Stimulated activated CD4-positive, alpha-beta T cell treated with anti-CD3 and anti-CD28 coated beads, TNF-alpha, amount 100 ng/mL, for 4 hours (primary cell): ENCODE data around the gene CASK.

Experiments
- DNase-seq, 3 experiments: peaks; one replicate each; pipeline ENCODE4 v3.0.0-alpha.2; 2020; ENCODE audit warnings: low read depth in 3 of 3

The CASK gene

DNA sequence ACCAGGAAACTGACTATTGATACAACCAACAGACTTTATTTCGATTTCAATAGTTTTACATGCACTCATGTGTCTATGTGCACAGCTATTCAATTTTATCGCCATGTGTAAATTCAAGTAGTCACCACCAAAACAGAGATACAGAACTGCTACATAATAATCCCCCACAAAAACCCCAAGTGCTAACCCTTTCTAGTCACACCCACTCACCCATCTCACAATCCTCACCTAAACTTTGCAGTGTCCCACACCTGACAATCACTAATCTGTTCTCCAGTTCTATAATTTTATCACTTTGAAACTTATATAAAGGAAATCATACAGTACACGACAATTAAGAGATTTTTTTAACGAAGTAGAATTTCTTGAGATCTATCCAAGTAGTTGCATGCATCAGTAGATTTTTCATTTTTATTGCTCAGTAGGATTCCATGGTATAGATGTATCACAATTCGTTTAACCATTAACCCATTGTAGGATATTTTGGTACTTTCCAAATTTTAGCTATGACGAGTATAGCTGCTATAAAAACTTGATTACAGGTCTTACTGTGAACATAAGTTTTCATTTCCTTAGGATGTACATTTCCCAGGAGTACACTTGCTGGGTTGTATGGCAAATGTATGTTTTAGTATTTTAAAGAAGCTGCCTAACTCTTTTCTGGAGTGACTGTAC, 85.9 kb downstream of the CASK start:
- no peak for DNase-seq

DNA sequence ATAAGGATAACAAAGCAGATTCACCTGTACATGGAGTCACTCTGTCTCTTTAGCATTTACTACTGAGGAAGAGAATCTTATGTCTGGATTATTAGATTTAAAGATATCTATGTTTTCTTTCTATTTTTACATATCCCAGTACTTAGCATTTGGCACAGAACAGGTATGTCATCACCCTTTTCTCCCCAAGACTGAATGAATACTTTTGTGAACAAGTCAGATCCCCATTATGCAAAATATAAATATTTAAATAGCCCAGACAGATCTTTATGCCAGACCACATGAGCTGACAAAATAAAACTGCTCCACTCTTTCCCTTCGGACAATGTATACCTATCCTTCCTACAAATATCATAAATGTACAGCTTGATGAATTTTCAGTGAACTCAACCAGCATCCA, 94.5 kb downstream of the CASK start:
- DNase-seq: no peak

DNA sequence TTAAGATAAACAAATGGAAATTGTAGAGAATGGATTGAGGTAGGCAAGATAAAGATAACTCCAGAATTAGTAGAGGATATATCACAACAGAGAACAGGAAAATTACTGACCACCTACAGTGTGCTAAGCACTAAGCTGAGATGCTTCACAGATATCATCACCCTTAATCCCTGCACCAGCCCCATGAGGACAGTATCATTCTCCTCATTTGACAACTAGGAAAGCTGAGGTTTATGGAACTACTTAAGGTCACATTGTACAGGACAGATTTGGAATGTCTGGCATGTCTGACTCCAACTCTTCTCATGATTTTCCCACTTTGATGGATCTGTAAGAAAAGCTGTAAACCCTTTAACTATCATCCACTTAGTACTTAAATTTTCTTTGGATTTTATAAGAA, 95.5 kb downstream of the CASK start:
- DNase-seq: no peak

DNA sequence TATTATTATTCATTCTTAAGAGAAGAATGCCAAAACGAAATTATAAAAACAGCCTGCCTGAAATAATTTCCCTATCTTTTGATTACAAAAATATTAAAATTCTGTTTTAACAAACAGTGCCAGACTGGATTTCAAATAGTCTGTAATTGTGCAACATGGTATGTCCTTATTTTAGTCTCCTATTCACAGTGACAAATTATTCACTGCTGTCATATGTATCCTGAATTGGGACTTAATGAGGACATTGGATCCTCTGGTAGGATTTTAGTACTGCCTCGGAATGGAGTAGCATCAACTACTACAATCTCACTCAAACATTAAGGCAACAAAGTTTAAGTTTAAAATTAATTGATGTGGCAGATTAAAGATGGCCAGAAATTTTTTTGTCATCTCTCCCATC, 97.6 kb downstream of the CASK start:
- DNase-seq: no peak

DNA sequence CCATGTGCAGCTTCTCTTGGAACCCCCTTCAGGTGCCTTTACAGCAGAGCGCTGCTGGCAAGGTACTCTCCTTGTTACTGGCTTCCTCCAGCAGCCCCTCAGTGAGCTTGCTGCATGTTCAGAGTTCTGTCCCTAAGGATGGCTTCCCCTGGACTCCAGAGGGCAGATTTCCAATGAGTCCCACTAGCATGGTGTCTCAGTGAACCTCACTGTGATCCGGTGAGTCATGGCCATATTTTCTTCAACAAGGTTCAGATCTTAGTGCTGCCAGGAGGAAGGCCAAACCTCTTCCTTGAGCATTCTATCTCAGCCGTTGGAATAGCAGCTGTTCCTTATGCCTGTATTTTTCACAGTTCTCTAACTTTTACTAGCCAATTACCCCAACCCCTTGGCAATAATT, 98.8 kb downstream of the CASK start:
- no peak for DNase-seq

DNA sequence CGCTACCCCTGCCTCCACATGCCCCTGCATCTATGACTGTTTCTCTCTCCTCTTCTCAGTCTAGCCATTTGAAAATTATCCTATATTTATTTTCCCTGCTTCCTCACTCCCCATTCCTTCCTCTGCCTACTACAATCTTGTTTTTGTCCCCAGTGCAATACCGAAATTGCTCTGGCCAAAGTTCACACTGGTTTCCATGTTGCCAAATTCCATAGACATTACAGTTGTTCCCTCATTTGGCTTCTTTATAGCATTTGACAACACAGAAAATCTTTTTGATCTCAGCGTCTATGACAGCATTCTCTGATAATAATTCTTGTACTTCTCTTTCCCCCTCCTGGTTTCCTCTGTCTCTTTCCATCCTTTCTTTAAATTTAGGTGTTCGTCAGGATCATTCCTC, 100.0 kb downstream of the CASK start:
- no peak for DNase-seq

DNA sequence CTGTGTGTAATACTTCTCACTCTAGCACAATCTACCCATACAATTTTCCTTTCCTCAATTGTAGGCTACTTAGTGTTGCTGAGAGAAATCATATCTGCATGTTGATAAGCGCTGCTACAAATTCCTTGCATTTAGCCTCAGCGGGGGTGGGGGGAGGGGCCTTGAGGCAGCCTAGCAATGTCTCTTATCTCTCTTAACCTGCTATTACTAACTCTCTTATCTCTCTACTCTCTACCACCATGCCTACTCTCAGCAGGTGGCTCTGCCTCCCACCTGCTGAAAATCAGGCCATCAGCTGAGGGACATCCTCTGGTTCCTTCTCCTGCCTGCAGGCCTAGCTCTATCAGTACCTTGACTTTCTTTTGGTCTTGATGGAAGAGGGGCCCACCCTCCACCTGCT, 100.5 kb downstream of the CASK start:
- DNase-seq: no peak

DNA sequence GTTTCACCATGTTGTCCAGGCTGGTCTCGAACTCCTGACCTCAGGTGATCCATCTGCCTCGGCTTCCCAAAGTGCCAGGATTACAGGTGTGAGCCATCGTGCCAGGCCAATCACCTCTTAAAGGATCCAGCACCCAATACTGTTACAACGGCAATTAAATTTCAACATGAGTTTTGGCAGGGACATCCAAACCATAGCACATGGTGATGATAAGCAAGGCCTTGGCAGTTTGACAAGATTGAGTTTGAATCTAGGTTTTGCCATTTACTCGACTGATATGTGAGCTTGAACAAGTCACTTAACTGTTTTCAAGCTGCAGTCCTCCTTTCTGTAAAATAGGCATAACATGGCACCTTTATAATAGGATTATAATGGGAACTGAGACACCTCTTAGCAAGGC, 115.3 kb downstream of the CASK start:
- DNase-seq: no peak

DNA sequence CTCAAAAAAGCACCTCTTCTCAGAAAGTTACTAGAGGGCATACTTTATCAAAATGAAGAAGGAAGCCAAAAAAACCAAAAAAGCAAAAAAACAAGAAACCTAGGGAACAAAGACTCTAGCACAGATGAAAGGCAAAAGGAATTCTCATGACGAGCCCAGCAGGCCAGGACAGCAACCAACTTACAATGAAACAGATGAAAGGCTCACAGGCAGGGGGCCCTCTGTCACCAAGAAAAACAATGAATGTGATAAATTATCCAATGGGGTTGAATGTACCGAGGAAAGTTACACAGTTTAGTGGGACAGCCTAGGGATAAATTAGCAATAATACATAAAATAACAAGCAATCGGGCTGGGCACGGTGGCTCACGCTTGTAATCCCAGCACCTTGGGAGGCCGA, 120.4 kb downstream of the CASK start:
- no peak for DNase-seq

DNA sequence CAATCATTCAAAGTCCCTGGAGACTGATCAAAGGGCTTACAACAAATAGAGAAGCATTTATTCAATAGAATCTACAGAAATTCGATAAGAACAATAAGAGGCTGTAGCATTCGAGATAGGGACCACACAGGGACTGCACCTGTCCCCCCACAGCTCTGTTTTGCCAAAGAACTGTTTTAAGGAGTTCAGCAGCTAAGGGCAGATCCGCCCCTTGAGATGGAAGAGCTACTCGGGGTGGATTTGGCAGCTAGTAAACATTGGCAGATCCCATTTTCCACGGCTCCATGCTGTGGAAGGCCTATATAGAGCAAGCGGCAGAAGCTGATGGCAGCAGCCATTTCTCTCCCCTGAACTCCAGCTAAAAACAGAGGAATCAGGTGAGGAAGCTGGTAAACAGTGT, 123.7 kb downstream of the CASK start:
- no peak for DNase-seq

DNA sequence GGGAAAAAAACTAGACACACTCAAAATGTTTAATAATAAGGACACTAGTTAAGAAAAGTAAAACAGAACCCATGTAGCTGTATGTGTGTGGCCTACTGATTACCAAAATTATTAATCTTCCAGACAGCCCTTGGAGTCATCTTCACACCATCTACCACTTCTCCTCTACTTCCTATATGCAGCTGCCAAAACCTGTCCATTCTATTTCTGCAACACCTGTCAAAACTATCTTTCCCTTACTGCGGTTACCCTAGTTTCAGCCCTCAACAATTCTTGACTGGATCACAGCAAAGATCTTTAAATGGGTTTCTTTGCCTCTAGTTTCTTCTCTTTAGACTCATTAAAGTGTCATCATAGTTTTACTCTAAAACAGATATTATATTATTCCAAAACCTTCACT, 126.8 kb downstream of the CASK start:
- no peak for DNase-seq

DNA sequence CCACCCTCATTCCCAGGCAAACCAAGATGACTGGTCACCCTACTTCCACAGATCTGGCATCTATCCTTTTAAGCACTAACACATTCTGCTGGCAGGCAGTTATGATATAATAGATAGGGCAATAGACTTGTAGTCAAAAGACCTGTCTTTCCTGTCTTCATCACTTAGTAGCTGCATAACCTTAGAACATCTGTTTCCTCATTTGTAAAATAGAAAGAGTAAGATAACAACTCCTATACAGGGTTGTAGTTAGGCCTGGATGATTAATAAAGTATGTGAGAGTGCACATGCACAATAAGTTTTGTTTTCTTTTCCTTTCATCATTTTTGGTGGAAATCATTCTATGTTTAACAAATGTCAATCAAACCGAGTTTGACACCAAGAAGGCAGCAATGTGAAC, 127.3 kb downstream of the CASK start:
- DNase-seq: no peak

DNA sequence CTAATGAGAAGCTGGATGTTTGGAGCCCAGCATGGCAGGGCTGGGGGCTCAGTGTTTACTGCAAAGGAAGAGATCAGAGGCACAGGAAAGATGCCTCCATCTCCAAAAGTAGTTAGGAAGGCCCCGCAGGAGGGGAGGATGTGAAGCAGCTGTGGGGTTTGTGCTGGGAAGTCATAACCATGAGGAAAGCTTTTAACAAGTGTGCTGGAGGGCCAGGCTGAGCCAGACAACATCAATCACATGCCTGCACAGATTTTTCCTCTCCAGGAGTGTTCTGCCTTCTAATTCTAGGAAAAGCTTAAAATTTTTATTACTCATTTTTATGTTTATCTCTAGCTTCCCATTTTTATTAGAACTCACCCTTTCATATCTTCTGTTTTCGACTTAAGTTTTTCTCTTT, 134.0 kb downstream of the CASK start:
- DNase-seq: no peak

DNA sequence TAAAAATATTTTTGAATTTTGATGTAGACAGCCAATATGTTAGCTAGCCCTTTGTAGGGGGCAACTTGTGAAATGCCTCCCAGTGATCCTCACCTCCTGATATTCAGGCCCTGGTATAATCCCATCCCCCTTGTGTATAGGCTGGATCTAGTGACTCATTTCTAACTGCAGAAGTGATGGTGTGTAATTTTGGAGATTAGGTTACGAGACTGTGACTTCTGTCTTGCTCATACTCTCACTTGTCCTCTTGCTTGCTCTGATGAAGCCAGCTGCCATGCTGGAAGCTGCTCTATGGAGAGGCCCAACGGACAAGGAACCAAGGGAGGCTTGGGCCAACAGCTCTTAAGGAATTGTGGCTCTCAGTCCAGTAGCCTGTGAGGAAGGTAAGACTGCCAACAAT, 137.7 kb downstream of the CASK start:
- no peak for DNase-seq

DNA sequence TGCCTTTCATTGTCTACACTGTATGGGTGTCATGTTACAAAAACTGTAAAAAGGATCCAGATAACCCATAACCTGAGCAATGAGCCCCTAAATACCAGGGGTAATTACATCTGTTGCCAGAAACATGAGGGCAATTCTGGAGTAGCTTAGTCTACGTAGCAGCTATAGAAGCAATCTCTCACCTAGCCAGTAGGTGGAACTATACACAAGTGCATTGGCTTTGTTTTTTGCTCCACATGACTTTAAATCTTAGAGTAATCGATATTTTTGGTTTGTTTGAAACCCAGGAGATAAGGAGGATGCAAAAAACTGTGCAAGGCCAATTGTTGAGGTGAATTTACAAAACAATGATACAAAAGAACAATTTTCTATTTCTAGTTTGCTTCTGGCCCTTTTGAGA, 141.9 kb downstream of the CASK start:
- no peak for DNase-seq

DNA sequence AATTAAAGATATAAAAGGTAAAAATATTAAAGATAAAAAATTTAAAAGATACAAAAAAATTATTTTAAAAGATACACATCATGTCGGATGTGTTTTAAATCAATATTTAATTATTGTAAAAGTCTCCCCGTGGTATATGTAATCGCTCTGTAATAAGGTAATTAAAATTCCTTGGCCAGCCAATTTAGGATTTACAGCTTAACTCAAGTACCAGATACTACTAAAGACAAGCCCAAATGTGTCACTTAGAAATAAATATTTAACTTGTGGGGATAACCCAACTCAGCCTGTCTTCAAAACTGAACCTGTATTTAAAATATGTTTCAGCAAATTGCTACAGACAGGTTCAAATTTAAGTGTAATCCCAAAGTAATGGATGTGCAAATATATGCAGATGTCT, 143.4 kb downstream of the CASK start:
- DNase-seq: no peak

DNA sequence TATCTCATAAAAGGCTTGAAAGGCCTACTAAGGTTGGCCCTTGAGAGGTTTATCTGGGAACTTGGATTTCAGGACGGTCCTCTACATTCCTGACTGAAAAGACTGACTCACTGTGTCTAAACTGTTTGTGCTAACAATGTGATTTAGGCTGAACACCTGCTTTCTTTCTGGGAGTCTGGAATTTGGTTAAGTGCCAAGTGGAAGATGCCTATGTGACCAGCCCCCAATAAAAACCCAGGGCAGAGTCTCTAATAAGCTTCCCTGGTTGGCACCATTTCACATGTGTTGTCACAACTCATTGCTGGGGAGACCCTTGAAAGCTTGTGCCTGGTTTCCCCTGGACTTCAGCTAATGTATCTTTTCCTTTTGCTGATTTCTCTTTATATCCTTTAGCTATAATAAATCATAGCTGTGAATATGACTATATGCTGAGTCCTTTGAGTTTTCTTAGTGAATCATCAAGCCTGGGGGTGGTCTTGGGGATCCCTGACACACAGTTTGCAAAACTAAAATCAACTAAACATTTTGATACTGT, 144.3 kb downstream of the CASK start:
- no peak for DNase-seq

DNA sequence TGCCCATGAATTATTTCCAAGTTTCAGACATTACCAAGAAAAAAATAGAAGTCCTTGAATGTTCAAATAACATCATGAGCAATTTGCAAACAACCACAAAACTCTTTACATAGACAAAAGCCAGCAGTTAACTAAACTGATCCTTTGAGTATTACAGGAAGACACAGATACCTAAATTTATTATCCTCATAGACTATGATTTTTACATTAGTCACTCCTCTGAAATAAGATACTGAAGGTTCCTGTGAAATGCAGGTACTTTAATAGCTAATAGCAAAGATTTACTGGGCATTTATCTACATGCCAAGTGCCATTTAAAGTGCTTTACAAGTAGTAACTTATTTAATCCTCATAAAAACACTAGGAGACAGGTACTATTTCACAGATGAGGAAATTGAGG, 161.7 kb downstream of the CASK start:
- DNase-seq: no peak

DNA sequence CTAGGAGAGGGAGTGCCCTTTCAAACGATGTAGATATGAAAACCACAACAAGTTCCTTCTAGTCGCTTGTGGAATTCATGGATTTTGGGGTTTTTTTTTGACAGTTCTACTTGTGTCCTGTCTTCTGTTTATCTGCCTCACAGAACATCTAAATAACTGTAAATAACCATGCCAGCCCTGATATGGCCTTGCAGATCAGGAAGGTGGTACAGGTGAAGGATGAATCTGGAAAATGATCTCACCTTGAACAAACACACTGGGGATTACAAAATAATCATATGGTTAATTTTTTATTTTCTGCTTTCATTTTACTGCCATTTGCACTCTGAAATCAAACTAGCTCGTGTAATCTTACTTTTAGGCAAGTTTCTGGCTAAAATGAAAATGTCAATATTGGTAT, 162.2 kb downstream of the CASK start:
- no peak for DNase-seq

DNA sequence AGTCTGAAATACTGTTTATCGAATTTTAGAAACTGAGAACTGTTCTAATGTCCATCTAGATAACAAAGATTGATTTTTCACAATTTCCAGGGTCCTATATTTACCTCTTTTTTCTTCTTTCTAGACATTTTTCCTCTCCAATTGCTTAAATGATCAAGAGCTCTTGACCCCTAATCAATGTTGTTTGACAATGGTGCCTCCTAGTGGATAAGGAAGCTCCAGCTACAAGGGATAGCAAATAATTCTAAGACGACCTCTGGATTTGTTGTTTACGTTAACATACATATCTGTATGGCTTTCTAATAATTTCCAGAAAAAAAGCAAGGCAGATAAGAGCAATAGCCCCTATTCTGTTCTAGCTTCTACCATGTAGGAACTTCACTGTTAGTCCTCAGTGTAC, 163.5 kb downstream of the CASK start:
- no peak for DNase-seq

DNA sequence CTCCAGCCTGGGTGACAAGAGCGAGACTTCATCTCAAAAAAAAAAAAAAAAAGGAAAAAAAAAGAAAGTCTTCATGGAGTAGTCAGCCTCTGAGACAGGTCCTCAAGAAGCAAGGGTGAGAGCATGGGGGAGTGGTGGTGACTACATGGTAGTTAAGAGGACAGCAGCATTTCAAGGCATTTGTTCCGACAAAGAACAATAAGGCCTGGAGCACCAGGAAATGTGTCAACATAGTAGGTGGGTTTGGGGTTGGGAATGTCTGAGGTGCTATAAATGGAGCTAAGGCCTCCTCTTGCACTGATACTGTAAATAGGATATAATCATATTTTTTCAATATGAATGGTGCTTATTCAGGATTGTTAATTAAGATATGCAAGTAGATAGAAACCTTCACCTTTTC, 165.0 kb downstream of the CASK start:
- no peak for DNase-seq

DNA sequence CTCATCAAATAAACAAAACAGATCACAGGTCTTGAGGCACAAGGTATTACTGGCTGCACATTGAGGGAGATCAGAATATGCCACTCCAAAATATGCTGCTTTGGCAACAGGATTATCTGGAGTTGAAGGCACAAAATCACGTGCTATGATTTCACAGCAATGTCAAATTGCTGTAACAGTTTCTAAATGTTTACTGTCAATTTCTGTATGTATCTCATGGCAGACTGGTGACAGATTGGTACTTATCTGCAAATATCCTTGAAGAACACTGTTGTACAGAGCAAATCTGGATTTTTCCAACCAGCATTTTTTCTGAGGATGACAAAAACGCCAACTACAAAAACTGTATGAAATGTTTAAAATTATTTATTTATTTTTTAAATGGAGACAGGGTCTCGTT, 172.6 kb downstream of the CASK start:
- no peak for DNase-seq

DNA sequence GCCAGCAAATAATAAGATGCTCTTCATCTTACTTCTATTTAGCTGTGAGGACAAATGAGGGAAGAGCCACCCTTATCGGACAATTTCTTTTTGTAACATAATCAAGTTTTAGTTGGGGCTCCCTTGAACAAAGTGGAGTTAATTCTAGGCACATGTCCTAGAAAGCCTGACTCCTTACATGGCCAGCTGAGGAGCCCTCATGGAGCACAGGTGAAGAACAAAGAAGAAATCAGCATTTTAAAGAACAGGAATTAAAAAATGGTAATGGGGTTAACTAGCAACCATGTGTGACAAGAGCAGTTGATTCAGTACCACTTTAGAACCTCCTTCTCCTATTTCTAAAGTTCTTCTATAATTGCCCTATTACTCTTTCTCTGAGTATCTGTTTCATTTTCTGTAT, 183.5 kb downstream of the CASK start:
- DNase-seq: no peak

DNA sequence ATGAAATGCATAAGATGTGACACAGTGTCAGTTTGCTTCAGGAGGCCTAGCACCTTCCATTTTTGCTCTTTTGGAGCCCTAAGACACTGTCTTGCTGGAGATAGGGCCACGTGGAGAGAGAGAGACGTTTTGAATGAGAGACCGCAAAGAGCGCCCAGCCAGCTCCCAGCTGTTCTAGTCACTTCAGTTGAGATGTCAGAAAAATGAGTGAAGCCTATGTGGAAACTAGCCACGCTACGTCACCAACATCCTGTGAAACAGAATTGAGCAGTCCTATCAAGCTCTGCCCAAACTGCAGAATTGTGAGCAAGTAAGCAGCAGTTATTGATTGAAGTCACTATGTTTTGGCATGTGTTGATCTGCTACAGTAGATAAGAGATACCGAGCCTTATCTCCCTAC, 186.3 kb downstream of the CASK start:
- no peak for DNase-seq
